ENCODE measurements around the gene PNMA8A.

The PNMA8A gene

DNA sequence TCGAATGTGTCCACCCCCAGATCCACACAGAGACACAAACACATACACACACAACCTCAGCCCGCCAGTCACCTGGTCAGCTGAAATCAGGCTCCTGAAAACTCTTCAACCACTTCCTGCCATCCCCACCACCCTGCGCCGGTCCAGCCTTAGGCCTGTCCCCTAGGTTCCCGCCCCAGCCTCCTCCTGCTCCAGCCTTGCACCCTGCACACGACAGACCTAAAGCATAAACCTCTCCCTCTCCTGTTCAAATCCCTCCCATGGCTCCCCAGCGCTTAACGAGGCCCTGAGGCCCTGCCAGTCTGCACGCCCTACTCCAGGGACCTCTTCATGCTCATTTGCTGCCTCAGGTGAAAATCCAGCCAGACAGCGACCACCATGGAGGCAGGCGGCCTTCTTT, 17.2 kb upstream of the PNMA8A start:
- H3K4me3 ChIP-seq (ENCODE audit: low read depth, low read length) = no peak overlapping the region
- TF ChIP-seq, protein P1, sequence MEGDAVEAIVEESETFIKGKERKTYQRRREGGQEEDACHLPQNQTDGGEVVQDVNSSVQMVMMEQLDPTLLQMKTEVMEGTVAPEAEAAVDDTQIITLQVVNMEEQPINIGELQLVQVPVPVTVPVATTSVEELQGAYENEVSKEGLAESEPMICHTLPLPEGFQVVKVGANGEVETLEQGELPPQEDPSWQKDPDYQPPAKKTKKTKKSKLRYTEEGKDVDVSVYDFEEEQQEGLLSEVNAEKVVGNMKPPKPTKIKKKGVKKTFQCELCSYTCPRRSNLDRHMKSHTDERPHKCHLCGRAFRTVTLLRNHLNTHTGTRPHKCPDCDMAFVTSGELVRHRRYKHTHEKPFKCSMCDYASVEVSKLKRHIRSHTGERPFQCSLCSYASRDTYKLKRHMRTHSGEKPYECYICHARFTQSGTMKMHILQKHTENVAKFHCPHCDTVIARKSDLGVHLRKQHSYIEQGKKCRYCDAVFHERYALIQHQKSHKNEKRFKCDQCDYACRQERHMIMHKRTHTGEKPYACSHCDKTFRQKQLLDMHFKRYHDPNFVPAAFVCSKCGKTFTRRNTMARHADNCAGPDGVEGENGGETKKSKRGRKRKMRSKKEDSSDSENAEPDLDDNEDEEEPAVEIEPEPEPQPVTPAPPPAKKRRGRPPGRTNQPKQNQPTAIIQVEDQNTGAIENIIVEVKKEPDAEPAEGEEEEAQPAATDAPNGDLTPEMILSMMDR (IDR thresholded peaks at IDR 0.05; ENCODE audit: insufficient read depth, low read length, missing control alignments) = no peak
- CTCF ChIA-PET = interaction anchor here (0.8 to 7.0 kb wide), 18 partner anchors 10 to 410 kb away, joined by 3 to 257 read pairs (median 9); partner anchors contain the start of genes CCDC8 and PPP5C
- no peak for DNase-seq (ENCODE audit: low read depth, low spot score)
- POLR2A ChIA-PET = interaction anchor here (1.1 kb wide), 1 partner anchor 84 kb away, joined by 3 read pairs; no protein-coding TSS in a partner anchor

DNA sequence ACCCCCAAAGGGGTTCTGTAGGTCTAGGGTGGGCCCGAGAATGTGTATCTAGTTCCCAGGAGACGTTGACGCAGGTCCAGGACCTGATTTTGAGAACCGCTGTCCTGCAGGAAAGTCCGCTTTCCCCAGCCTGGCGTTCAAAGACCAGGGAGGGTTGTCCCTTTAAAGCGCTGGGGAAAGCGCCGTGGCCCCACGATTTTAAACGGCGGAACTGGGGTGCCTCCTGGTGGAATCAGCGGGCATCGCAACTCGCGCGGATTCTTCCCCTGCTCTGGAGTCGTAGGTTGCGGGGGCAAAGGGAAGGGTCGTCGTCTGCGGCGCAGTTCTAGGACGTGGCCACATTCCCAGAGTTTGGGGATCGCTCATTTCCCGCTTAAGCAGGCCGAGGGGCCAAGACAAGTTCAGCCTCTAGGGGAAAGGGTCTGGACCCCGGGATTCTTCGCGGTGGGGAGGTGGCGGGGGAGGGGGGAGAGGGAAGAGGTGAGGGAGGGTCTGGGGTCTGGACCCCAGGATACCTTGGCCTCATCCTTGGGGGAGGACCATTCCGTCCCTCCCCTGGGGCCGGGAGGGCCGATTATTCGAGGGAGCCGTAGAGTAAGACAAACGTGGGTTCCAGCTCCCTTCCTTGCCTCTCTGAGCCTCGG, 16.6 kb upstream of the PNMA8A start:
- TF ChIP-seq, protein P1 (IDR thresholded peaks at IDR 0.05; ENCODE audit: insufficient read depth, low read length, missing control alignments) = peak; percentile 95
- POLR2A ChIA-PET = interaction anchor here (1.1 kb wide), 1 partner anchor 75 kb away, joined by 3 read pairs; the partner anchor contains the start of gene CCDC8
- H3K4me3 ChIP-seq (ENCODE audit: low read depth, low read length) = peak overlapping the region; percentile 47
- CTCF ChIA-PET = interaction anchor here (0.7 to 7.0 kb wide), 26 partner anchors 11 to 206 kb away, joined by 3 to 257 read pairs (median 5); partner anchors contain the start of genes CCDC8 and PPP5C
- DNase-seq (ENCODE audit: low read depth, low spot score) = no peak

DNA sequence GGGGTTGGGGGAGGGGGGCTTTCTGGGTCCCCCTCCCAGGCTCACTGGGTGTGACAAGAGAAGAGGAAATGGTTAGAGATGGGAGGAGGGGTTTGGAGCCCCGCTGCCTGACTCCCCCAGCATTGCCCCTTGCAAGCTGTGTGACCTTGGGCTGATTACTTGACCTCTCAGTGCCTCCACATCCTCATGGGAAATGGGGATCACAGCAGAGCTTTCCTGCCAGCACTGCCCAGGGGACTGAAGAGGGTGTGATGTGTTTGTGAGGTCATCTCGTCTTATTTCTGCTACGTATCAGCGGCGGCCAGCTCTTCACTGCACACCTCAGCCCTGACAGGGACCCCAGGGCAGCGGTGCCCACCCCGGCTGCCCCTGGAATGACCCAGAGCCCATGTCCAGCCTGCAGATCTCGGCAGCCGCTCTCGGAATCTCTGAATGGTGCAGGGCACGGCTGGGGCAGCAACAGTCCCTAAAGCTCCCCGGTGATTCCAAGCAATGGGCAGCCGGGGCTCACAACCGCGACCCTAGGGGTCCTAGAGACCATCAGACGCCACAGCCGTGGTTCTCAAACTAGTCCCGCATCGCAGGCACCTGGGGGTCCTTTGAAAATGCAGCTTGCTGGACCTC, 15.9 kb upstream of the PNMA8A start:
- POLR2A ChIA-PET = interaction anchor here (1.1 kb wide), 1 partner anchor 74 kb away, joined by 3 read pairs; the partner anchor contains the start of gene CCDC8
- CTCF ChIA-PET = interaction anchor here (0.5 to 7.0 kb wide), 25 partner anchors 10 to 206 kb away, joined by 3 to 257 read pairs (median 5); partner anchors contain the start of genes CCDC8 and PPP5C
- TF ChIP-seq, protein P1 (IDR thresholded peaks at IDR 0.05; ENCODE audit: insufficient read depth, low read length, missing control alignments) = no peak
- no peak for DNase-seq (ENCODE audit: low read depth, low spot score)
- H3K4me3 ChIP-seq (ENCODE audit: low read depth, low read length) = peak overlapping the region; percentile 47

DNA sequence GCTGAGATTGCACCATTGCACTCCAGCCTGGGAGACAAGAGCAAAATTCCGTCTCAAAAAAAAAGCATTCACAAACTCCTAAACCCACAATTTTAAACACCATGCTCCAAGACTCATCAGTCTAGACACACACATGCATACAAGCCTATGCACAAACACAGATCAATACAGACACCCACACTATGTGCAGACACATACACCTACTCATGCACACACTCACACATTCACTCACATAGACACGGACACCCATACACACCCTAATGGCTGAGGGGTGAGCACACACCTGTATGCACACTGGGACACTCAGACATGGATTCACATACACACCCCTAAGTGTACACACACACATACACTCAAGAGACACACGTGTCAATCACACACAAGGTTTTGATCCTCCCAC, 15.0 kb upstream of the PNMA8A start:
- no peak for DNase-seq (ENCODE audit: low read depth, low spot score)
- H3K4me3 ChIP-seq (ENCODE audit: low read depth, low read length) = no peak overlapping the region
- CTCF ChIA-PET = interaction anchor here (3.8 to 7.6 kb wide), 3 partner anchors 10 to 91 kb away, joined by 45 to 257 read pairs (median 108); no protein-coding TSS in a partner anchor
- TF ChIP-seq, protein P1 (IDR thresholded peaks at IDR 0.05; ENCODE audit: insufficient read depth, low read length, missing control alignments) = no peak
- POLR2A ChIA-PET = no interaction called here

DNA sequence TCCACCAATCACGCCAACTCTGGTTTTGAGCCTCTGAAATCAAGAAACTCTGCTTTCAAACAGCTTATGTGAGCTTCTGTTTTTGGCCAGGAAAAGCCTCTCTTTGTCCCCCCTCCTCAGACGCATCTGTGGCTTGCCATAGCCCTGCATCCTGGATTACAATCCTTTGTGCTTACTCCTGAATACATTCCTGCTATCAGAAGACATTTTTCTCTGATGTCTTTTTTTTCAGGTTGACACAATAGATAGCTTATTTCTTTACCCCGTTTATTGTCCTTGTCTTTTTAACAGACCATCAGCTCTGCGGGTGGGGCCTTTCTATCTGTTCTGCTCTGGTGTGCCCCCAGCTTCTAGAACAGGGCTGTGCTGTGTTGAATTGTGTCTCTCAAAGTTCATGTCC, 13.3 kb upstream of the PNMA8A start:
- no peak for DNase-seq (ENCODE audit: low read depth, low spot score)
- ChIA-PET CTCF (interaction anchor here (0.6 to 7.8 kb wide), 10 partner anchors 8 to 215 kb away, joined by 3 to 108 read pairs (median 5); partner anchors contain the start of gene CCDC8), POLR2A (no interaction called here)
- no peak overlapping the region for H3K4me3 ChIP-seq (ENCODE audit: low read depth, low read length)
- TF ChIP-seq, protein P1 (IDR thresholded peaks at IDR 0.05; ENCODE audit: insufficient read depth, low read length, missing control alignments) = no peak

DNA sequence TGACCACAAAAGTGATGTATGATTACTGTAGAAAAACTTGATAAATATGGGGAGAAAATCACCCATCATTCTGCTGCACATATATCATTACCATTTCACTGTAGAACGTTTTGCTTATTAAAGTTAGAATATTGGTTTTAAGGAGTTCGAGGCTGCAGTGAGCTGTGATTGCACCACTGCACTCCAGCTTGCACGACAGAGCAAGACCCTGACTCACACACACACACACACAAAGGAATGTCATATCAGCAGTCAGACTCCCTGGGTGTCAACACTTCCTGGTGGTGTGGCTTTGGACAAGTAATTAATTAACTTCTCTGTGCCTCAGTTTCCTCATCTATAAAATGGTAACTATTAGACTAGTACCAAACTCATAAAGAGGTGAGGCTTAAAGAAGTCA, 11.3 kb upstream of the PNMA8A start:
- POLR2A ChIA-PET = no interaction called here
- no peak for DNase-seq (ENCODE audit: low read depth, low spot score)

More for the DNA sequence above, 11.3 kb upstream of the PNMA8A start:
- CTCF ChIA-PET = interaction anchor here (1.2 to 7.8 kb wide), 13 partner anchors 7 to 404 kb away, joined by 3 to 108 read pairs (median 5); partner anchors contain the start of gene PPP5C
- H3K4me3 ChIP-seq (ENCODE audit: low read depth, low read length) = no peak overlapping the region
- TF ChIP-seq, protein P1 (IDR thresholded peaks at IDR 0.05; ENCODE audit: insufficient read depth, low read length, missing control alignments) = no peak

All from AG04449 (cell line).